ENCODE results near the gene SSR4.

The SSR4 gene

GRCh38 chrX:153750127-153750774 lies 44.2 kb upstream of the SSR4 start:
- H3K4me2 ChIP-seq (ENCODE audit: low read length): no peak overlapping the region
- H2AFZ ChIP-seq (ENCODE audit: low read length): no peak overlapping the region
- H3K9me3 ChIP-seq (ENCODE audit: low read length): no peaks in the 10 kb centered on the region
- H3K27ac ChIP-seq (ENCODE audit: low read depth, low read length, poor library complexity, severe bottlenecking): no peak overlapping the region
- no peaks in the 10 kb centered on the region for H3K27me3 ChIP-seq (ENCODE audit: insufficient read depth, low read length)
- no peaks in the 10 kb centered on the region for H3K4me1 ChIP-seq (ENCODE audit: insufficient read depth, low read length, severe bottlenecking)
- H3K79me2 ChIP-seq (ENCODE audit: insufficient read depth, low read length): no peaks in the 10 kb centered on the region
- H3K4me3 ChIP-seq (ENCODE audit: low read depth, low read length, poor library complexity, severe bottlenecking): no peak overlapping the region
- TF ChIP-seq EZH2 (IDR thresholded peaks at IDR 0.05; ENCODE audit: borderline replicate concordance, low read length): no peak
- no peak overlapping the region for H3K9ac ChIP-seq (ENCODE audit: low read length)
- no peaks in the 10 kb centered on the region for H3K9me2 ChIP-seq (ENCODE audit: low read depth, low read length)
- no peaks in the 10 kb centered on the region for H4K20me1 ChIP-seq (ENCODE audit: insufficient read depth, low read length)
- H3K36me3 ChIP-seq (ENCODE audit: insufficient read depth, low read length): no peaks in the 10 kb centered on the region
- no peaks in the 10 kb centered on the region for H3F3A ChIP-seq (ENCODE audit: insufficient read depth, low read length)

GRCh38 chrX:153755136-153755535 lies 39.3 kb upstream of the SSR4 start:
- Histone ChIP-seq H3K9me3 (ENCODE audit: low read length) (no peaks in the 10 kb centered on the region), H3K27me3 (ENCODE audit: insufficient read depth, low read length) (no peaks in the 10 kb centered on the region; the same call in 1 of the 2 replicates), H3K4me2 (ENCODE audit: low read length) (no peak overlapping the region), H4K20me1 (ENCODE audit: insufficient read depth, low read length) (no peaks in the 10 kb centered on the region), H3K36me3 (ENCODE audit: insufficient read depth, low read length) (no peaks in the 10 kb centered on the region), H3K4me3 (ENCODE audit: low read depth, low read length, poor library complexity, severe bottlenecking) (no peak overlapping the region), H3K27ac (ENCODE audit: low read depth, low read length, poor library complexity, severe bottlenecking) (no peak overlapping the region), H3K9me2 (ENCODE audit: low read depth, low read length) (no peaks in the 10 kb centered on the region), H3F3A (ENCODE audit: insufficient read depth, low read length) (no peaks in the 10 kb centered on the region), H3K9ac (ENCODE audit: low read length) (no peak overlapping the region), H3K79me2 (ENCODE audit: insufficient read depth, low read length) (no peaks in the 10 kb centered on the region), H3K4me1 (ENCODE audit: insufficient read depth, low read length, severe bottlenecking) (no peaks in the 10 kb centered on the region), H2AFZ (ENCODE audit: low read length) (no peak overlapping the region)
- TF ChIP-seq CTCF (IDR thresholded peaks at IDR 0.05; ENCODE audit: low read length) (no peak), EZH2 (IDR thresholded peaks at IDR 0.05; ENCODE audit: borderline replicate concordance, low read length) (no peak)

GRCh38 chrX:153761863-153762262 lies 32.6 kb upstream of the SSR4 start:
- Histone ChIP-seq H3K9ac (ENCODE audit: low read length) (no peak overlapping the region), H2AFZ (ENCODE audit: low read length) (no peak overlapping the region), H3K4me1 (ENCODE audit: insufficient read depth, low read length, severe bottlenecking) (no peaks in the 10 kb centered on the region), H3K36me3 (ENCODE audit: insufficient read depth, low read length) (no peaks in the 10 kb centered on the region), H3K79me2 (ENCODE audit: insufficient read depth, low read length) (no peaks in the 10 kb centered on the region), H3K27me3 (ENCODE audit: insufficient read depth, low read length) (no peaks in the 10 kb centered on the region), H4K20me1 (ENCODE audit: insufficient read depth, low read length) (no peaks in the 10 kb centered on the region), H3K27ac (ENCODE audit: low read depth, low read length, poor library complexity, severe bottlenecking) (no peak overlapping the region), H3K9me2 (ENCODE audit: low read depth, low read length) (no peaks in the 10 kb centered on the region), H3K9me3 (ENCODE audit: low read length) (no peaks in the 10 kb centered on the region), H3K4me2 (ENCODE audit: low read length) (no peak overlapping the region), H3K4me3 (ENCODE audit: low read depth, low read length, poor library complexity, severe bottlenecking) (no peak overlapping the region), H3F3A (ENCODE audit: insufficient read depth, low read length) (no peaks in the 10 kb centered on the region)
- TF ChIP-seq CTCF (IDR thresholded peaks at IDR 0.05; ENCODE audit: low read length) (no peak), EZH2 (IDR thresholded peaks at IDR 0.05; ENCODE audit: borderline replicate concordance, low read length) (no peak)

- no peaks in the 10 kb centered on the region for H4K20me1 ChIP-seq (ENCODE audit: insufficient read depth, low read length)
- no peaks in the 10 kb centered on the region for H3K27me3 ChIP-seq (ENCODE audit: insufficient read depth, low read length)
- H3K4me1 ChIP-seq (ENCODE audit: insufficient read depth, low read length, severe bottlenecking): no peaks in the 10 kb centered on the region
- TF ChIP-seq EZH2 (IDR thresholded peaks at IDR 0.05; ENCODE audit: borderline replicate concordance, low read length) (no peak), CTCF (IDR thresholded peaks at IDR 0.05; ENCODE audit: low read length) (no peak)
- H3K79me2 ChIP-seq (ENCODE audit: insufficient read depth, low read length): no peaks in the 10 kb centered on the region
- no peaks in the 10 kb centered on the region for H3K9me3 ChIP-seq (ENCODE audit: low read length)
- no peaks in the 10 kb centered on the region for H3K36me3 ChIP-seq (ENCODE audit: insufficient read depth, low read length)
- H3K27ac ChIP-seq (ENCODE audit: low read depth, low read length, poor library complexity, severe bottlenecking): no peak overlapping the region
- H3F3A ChIP-seq (ENCODE audit: insufficient read depth, low read length): no peaks in the 10 kb centered on the region
- no peak overlapping the region for H2AFZ ChIP-seq (ENCODE audit: low read length)
- H3K9me2 ChIP-seq (ENCODE audit: low read depth, low read length): no peaks in the 10 kb centered on the region
- H3K9ac ChIP-seq (ENCODE audit: low read length): no peak overlapping the region
- no peak overlapping the region for H3K4me3 ChIP-seq (ENCODE audit: low read depth, low read length, poor library complexity, severe bottlenecking)
- no peak overlapping the region for H3K4me2 ChIP-seq (ENCODE audit: low read length)
Measured at GRCh38 chrX:153762626-153763173, 31.8 kb upstream of the SSR4 start.
